Heart left ventricle (tissue), 13 donors: Measurements from ENCODE around the gene ADTRP.

ENCODE experiments used
- POLR2A ChIP-seq, 2 donors: fragments of 450-650 bp; IDR thresholded peaks; one replicate each; pipeline ENCODE4 v1.6.1; 2017; ENCODE audit warnings: antibody characterized with exemption in 2 of 2, mild to moderate bottlenecking in 2 of 2, moderate library complexity in 2 of 2
- TF ChIP-seq, protein P1 (sequence below), 12 donors: fragments of 200-600 bp; sonication (generic) in 4 of 12; IDR thresholded peaks; one replicate each; pipeline versions ENCODE4 v1.5.0 to v1.8.0; 2018 to 2022; ENCODE audit warnings: antibody characterized with exemption in 12 of 12, mild to moderate bottlenecking in 5 of 12
- donor health status: ischemic (EF 13 %, LVEDD 7.1; RV severe dilation, severe dysfunction).
- donor health status: DM: no; HTN: yes; CAD: no.
- donor health status: DM: no; HTN: no; CAD: no.
- donor health status: ischemic (EF 25% LVEDD 6.9; RV normal size, moderate dysfunction).
- donor health status: ischemic (EF 25% LVEDD 5.7; RV mildly dilated, moderate dysfunction).
- donor health status: ischemic (EF 35%, LVEDD 5.7; RV mildly dilated, moderate dysfunction).
- donor health status: nonischemic (EF 11% LVEDD 7.7; RV severe dilation, severe dysfunction).
- donor health status: DM: yes; HTN: yes; CAD: no.
- donor health status: PGD.
- donor health status: ischemic (EF 29% LVEDD 5.4; RV normal size, mild dysfunction).
- donor health status: nonischemic (EF 23%, LVEDD 6.1; RV moderate dilation, normal function).

DNA sequence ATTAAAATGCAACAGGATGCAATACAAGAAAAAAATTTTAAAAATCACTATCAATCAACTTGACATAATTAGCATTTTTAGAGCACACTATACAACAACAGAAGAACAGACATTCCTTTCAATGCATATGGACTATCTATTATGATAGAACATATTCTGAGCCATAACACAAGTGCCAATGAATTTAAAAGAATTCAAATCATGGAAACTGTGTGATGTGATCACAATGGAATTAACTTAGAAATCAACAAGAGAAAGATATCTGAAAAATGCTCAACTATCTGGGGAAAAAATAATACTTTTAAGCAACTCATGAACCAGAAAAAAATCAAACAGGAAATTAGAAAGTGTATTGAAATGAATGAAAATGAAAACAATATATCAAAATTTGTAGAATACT lies 106.3 kb downstream of the ADTRP start:
- TF ChIP-seq, protein P1, sequence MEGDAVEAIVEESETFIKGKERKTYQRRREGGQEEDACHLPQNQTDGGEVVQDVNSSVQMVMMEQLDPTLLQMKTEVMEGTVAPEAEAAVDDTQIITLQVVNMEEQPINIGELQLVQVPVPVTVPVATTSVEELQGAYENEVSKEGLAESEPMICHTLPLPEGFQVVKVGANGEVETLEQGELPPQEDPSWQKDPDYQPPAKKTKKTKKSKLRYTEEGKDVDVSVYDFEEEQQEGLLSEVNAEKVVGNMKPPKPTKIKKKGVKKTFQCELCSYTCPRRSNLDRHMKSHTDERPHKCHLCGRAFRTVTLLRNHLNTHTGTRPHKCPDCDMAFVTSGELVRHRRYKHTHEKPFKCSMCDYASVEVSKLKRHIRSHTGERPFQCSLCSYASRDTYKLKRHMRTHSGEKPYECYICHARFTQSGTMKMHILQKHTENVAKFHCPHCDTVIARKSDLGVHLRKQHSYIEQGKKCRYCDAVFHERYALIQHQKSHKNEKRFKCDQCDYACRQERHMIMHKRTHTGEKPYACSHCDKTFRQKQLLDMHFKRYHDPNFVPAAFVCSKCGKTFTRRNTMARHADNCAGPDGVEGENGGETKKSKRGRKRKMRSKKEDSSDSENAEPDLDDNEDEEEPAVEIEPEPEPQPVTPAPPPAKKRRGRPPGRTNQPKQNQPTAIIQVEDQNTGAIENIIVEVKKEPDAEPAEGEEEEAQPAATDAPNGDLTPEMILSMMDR (IDR thresholded peaks at IDR 0.05), result no peak
- no peak for TF ChIP-seq POLR2A (IDR thresholded peaks at IDR 0.05)
